COR-L47 (cell line): ENCODE data around the gene CEP44.
A peak's percentile ranks its signal among the peaks of the same experiment; 100 is the strongest.
"Not testable (repeated sequence)": the region's sequence is repeated elsewhere in the genome, so short reads cannot be mapped to it uniquely, and the experiment has no call there.

Experiments
- DNase-seq: peaks from one replicate; lab custom pipeline; 2025; lab: John Stamatoyannopoulos, UW

CEP44 gene, protein sequence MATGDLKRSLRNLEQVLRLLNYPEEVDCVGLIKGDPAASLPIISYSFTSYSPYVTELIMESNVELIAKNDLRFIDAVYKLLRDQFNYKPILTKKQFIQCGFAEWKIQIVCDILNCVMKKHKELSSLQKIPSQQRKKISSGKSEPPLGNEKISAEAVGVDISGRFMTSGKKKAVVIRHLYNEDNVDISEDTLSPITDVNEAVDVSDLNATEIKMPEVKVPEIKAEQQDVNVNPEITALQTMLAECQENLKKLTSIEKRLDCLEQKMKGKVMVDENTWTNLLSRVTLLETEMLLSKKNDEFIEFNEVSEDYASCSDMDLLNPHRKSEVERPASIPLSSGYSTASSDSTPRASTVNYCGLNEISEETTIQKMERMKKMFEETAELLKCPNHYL

DNA sequence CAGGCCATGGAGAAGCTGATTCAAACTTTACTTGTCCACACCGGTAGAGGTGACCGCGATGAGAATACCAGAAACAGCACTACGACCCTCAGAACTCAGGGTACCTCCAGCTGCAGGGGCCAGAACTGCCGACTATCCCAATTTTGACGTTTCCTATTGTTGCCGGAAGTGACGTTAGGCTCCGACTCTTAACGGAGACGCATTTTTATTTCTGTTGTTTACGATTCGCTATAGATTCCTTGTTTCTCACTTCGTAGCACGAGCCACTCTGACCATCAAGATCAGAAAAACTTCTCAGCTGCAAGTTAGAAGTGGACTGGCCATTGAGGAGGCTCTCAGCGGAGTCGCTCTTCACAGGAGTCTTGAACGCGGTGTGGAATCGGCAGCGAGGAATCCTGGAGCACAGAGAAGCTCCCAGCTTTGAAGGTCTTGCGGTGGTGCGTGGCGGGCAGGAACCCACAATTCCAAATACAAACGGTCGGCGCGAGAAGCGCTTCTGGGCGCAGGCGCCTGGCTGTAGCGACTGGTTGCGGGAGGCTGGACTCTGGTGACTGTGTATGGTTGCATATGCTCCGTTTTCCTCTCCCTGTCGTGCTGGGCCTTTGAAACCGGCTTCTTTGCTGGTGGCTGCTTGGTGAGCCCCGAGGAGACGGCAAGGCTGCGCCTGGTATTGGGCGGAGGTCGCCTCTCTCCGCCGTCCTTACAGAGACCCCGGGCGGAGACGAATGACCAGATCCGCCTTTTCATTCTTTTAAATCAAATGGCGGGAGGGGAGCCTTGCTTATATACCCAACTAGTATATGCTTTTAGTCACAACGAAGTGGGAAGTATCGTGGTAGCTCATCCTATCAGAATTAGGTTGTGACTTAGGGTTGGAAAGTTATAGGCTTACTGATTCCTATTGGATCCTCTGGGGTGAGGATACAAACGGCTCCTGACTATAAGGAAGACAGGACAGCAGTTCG is at the start of gene CEP44, which contains the start of gene FBXO8:
CEP44 (plus strand) TSS at position 405 of the 965 bp plus-strand sequence. CDS start 15,211 bp downstream, outside the sequence.
FBXO8 (minus strand) TSS at position 161 of the 965 bp plus-strand sequence. CDS start 20,575 bp downstream, outside the sequence.
- DNase-seq, result peak; percentile 50

DNA sequence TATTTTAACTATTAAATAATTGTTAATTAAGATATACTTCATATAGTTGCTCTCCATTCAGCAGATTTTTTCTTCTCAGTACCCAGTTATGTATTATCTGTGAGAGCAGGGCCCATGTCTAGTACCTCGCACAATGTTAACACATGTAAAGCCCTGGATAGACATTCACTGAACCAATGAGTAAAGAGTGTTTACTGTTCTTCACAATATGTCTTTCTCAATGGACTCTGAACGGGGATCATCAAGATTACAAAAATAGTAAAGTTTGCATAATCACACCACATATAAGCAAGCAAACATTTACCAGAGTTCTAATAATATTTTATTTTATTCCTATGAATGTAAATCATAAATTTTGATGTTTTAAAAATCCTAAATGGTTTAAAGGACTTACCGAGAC is 47.4 kb upstream of the CEP44 start:
- DNase-seq, result no peak

DNA sequence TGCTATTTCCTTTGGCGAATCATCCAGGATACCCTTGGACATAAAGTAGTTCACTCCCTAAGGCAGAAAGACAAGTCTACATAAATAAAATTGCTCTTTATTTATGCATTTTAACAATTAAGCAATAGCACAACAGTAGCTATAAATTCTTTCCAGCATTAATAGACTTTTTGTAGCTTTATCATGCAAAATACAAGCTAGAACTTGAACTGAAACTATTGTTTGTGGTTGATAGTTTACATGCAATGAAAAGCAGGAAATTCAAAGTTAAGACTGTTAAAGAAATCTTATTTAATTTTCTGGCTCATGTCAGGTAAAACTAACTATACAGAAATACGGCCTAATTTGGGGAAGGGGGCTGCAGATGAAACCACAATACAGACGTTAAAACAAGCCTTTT is 42.5 kb upstream of the CEP44 start:
- DNase-seq, result no peak

DNA sequence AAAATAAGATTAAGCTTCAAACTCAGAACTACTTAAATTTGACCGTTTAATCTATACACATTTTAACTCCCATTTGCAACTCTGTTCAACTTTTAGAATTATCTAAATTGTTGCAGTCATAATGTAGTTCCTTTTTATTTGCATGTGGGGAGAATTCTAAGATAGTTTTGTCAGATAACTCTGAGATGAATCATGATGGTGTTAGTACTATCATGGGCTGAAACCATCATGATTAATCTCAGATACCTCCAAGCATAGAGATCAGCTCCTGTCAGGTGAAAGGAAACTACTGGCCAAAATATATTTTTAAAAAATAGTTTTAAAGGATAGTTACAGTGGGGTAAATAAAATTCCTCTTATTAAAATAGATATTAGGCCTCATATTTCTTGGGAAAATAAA is 39.3 kb upstream of the CEP44 start:
- DNase-seq, result no peak

DNA sequence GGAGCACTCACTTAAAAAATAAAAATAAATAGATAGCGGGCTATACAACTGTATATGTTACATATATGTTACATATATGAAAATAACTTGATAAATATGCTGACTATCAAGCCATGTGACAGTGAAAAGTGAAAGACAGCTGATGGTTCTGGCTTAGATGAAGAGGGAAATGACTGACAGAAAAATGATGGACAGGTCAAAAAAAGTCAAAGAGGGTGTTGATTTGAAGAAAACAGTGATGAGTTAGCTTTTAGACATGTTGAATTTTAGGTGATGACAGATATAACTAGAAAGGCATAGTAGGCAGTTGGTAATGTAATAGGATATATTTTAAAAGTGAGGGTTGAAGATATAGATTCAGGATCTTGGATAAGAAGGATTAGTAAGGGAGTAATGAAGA is 38.0 kb upstream of the CEP44 start:
- DNase-seq, result no peak

DNA sequence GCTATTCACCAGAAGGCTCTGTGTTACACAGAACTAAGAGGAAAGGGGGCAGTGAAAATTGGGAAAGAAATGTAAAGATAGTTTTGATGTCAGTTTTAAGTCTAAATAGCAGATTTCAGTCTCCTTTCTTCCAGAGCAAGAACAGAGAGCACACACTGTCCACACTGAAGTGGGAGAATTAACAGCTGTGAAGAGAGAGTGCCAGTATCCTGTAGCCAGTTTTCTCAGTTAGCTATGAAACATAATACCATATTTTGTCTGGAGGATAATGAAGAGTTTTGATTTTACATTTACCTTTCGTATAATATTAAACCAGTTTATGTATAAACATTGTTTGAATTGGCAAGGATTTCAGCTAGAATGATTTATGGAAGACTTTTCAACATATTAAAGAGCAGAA is 35.3 kb upstream of the CEP44 start:
- DNase-seq, result no peak

DNA sequence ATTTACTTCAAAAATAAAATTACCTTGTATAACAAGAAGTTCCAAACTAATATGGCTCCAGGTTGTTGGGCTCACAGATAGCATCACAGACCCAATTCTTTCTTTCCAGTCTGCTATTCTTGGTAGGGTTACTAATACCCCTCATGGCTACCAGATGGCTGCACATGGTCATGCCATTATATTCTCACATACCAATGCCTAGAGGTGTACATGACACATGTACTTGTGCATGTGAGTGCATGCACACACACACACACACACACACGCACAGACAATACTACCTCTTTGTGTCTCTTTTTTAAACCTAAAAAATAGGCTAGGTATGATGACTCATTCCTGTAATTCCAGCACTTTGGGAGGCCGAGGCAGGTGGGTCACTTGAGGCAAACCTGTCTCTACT is 31.3 kb upstream of the CEP44 start:
- no peak for DNase-seq

DNA sequence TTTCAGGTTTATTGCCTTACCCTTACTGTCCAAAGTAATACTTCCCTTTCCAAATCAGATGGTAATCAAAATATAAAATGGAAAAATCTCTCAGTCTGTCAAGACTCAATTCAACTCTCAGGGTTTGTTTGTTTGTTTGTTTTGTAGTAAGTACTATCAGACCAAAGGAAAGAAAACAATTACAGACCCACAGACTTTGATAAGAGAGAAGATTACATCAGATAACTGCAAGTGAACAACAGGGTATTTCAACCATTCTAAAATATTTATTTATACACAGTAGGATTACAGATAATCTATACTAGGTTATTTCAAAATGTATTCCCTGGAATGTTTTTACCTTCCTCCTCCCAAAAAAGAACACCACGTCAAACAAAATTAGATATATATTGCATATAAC is 29.1 kb upstream of the CEP44 start:
- no peak for DNase-seq

DNA sequence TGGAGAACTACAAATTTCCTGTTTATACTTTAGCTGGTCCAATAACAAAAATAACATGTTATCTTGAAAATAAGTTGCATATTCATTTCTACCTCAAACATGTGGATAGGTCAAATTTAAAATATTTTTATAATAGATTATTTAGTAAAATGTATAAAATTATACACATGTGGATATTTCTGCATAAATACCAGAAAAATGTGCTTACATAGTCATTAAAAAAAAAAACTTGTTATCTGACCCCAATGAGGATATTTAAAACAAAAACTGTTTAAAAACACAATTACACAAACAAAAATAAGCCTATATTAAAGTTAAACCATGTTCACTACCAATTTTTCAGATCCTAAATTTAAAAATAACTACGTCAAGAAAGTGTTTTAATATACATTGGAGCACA is 28.3 kb upstream of the CEP44 start:
- DNase-seq, result no peak

DNA sequence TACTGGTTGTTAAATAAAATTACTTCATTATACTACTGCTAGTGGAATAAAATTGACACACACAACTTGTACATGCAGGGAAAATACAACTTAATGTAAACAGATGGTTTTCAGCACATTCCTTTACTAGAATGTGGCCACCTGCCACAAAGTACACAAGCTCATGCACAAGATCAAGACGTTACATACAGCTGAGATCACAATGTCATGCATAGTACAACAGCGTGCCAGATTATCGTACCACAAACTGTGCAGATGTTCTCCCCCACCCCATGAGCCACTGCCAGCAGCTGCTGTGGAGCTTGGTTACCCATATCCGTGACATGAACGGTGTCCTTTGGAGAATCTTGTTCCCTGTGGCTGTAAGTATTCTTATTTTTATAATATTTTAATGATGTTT is 27.9 kb upstream of the CEP44 start:
- DNase-seq, result no peak

DNA sequence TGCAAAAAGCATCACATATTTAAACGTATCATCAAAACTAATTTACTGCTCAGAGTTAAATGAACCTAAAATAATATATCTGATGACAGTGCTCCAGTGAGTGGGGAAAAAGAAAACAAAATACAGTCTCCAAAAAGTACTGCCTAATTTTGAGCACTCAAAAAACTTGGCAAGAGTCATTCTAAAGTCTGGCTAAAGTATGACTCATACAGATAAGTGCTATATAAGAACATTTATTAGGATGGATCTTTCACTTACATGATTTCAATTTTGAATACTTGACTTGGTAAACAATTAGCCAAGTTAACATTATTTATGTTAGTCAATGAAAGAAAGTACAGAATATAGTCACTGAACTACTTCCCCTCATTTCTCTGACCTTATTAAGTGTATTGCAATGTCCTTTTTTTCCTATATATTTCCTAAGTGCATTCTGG is 27.4 kb upstream of the CEP44 start:
- no peak for DNase-seq

DNA sequence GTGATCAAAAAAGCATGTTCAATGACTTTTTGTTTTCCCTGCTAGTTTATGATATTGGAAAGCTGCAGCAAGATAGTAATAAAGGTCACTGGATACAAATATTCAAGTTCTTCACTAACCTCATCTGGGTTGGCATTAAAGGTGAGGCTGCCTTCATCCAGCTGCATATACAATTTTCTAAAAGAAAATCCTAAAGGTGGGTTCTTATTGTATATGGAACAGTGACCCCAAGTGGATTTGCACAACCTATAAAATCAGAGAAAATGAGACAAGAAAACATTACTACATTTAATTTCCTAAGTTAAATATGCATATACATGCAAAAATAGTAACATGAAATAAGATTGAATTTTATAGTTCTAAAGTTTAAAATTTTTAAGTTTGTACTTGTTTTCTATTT is 24.1 kb upstream of the CEP44 start:
- DNase-seq, result no peak

DNA sequence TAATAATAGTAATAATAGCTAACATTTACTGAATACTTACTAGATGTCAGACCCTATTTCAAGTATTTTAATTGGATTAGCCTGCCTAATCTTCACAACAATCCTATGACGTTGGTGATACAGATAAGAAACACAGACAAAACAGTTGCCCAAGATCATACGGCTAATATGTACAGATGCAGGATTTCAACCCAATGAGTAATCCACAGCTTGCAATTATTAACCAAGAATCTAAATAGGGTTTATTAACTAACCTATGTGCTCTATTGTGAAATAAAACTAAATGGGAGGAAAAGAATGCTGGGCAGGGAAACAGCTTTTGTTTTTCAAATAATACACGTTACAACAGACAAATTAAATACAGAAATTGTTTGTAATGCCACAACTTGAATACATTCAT is 23.6 kb upstream of the CEP44 start:
- no peak for DNase-seq

DNA sequence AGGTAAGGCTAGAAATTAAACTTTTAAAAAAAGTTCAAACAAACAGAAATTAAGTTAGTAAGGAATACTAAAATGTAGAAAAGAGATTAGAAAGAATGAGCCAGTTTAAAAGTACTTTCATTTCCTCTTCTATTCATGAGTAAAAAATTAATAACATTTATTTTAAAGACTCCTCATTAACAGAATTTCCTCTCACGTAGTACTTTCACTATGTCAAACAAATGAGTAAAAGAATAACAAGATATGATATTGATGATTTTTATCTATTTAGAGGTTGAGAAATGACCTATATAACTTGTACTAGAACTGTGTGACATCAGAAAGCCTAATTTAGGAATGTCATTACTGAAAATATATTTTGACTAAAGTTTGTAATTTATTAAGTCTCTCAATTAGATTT is 22.3 kb upstream of the CEP44 start:
- not testable (repeated sequence) for DNase-seq

DNA sequence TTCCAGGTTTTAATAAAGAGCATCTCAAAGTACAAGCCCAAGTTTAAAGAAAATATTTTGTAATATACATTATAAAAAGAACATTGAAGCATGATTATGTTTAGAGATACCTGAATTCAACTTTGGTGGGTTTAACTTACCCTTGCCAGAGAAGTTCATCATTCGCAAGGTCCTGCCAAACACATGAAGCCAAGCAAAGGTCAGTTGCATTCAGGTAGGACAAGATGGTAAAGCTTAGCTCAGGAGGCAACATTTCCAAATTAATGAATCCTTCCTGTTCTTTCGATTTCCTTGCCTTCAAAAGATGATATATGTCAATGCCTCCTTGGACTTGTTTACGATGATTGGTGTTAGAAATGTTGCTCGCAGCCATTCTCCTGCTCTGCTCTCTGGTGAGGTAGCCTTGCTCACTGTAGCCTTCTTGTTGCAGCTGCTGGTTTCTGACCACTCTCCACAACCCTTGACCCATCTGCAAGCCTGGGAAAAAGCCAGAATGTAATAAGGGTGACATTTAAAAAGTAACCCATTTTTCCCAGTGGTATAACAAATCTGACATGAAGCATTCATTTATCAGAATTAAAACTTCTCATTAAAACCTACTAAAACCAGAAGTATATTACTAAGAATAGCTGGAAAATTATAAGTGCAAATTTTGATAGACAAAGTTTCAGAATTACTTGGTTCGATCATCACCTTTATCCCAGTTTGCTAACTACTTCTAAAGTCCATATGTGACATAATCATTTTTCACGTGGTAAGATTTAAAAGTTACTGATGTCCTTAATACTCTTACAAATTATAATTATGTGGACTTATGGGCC is 20.9 kb upstream of the CEP44 start:
- DNase-seq, result no peak

DNA sequence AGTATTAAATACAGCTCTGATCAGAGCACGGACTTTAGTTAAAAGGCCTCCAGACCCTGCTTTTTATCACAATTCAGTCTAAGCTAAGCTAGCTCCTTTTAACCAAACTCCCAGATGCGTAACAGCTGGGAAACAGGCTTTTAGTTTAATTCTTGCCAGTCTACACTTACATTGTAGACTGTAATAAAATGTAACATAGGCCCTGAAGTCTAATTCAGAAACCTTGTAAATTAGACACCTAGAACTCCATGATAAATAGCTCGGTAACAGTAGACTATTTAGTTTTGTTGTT is 20.3 kb upstream of the CEP44 start:
- DNase-seq, result no peak

DNA sequence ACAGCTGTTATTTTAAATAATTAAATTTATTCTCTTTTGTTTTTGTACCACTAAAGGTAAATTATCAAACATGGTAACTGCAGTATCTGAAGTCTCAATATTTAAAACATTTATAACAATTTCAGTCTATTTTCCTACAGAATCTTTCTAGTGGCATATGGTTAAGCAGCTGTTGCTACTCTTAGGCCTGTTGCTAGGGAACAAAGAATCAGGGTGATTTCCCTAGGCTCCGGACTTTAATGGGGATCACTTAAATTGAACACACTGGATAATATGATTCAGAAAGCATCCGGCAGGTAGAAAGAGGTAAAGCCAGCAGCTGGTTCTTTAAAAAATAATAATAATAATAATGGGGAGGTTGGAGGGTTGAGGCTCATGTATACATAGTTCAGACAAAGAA is 17.8 kb upstream of the CEP44 start:
- no peak for DNase-seq

DNA sequence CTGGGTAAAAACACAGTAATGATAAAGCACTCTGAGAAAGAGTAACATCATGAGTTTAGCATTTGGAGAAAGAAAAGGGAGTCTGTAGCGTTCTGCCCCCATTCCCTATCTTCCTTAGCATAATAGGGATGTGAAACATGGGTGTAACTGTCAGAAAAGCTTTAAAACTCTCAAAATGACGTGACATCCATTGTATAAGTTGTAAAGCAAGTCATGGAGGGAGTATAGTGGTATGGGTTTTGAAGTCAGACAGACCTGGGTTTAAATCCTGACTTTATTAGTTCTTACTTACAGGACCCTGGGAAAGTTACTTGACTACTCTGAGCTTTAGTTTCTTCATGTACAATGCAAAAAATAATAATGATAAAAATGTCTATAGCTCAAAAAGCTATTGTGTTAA is 17.3 kb upstream of the CEP44 start:
- no peak for DNase-seq

DNA sequence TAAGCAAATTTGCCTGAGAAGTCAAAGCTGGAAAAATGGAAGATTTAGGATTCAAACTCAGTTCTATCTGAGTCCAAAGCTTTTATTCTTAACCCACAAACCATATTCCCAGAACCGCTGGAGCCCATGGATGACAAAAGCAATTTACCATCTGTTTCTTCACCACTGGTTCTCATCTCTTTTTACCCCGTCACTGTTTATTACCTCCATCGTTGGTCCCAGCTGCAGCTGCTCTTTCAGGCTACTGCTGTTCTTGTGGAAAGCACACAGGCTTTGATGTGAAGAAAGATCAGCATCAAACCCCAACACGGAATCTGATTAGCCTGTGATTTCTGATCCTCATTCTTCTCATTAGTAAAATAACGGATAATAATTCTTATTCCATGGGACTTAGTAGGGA is 9.8 kb upstream of the CEP44 start:
- no peak for DNase-seq

DNA sequence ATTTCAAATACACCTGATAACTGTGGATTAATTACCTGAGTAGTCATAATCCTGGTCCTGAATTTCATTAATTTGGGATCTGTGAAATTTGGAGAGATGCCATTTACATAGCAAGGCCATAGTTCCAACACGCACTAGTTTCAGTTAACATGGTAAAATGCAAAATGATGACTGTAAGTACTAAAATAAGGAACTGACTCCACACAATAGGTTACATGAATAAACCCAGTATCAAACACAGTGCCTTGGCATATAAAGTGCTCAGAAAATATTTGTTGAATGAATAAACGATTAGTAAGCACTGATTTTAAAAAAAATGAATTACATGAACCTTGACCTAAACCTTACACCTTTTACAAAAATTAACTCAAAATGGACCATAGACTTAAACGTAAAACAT is 9.3 kb upstream of the CEP44 start:
- no peak for DNase-seq

DNA sequence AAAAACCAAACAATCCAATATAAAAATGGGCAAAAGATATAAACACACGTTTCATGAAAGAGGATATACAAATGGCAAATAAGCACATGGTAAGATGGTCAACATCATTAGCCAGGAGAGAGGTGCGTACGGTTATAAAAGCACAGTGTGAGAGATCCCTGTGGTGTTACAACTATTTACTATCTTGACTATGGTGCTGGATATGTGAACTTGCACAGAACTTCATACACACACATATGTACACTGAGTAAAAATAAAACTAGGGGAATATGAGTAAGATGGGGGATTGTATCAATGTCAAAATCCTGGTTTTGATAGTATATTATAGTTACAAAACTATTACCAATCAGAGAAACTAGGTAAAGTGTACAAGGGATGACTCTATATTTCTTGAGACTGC is 8.6 kb upstream of the CEP44 start:
- no peak for DNase-seq

DNA sequence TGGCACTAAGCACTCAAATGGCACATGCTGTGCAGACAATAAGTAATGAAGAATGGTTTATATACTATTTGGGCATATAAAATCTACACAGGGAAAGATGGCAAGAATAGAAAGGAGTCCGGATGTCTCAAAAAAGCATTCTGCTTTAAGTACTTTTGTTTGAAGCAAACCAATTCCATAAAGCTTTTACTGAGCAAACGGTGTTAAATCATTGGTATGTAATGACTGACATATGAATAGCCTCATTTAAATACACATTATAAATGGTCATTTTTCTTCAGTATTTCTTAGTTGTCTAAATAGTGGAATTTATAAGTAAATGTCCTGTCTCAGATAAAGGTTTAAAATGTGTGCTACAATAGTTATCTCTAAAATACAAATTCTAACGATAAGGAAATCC is 6.3 kb upstream of the CEP44 start:
- no peak for DNase-seq
